GM23338 (cell line): ENCODE data around the gene RND3. TPM values are rescaled to one million over a fixed set of nuclear protein-coding genes. Genes with fewer than 3 reads are reported as not detected.

Source experiments
- ATAC-seq: fragments of 200-7000 bp; cut with Tn5 transposase; 3 replicates; pipeline ENCODE4 v1.9.1; 2020
- DNase-seq: peaks from one replicate; pipeline ENCODE4 v3.0.0-alpha.2; 2015; ENCODE audit warnings: low spot score
- H2AFZ ChIP-seq: fragments of 200-600 bp; sonication (generic); 2 replicates; pipeline ENCODE4 v1.8.0; 2016; ENCODE audit warnings: antibody characterized with exemption, mild to moderate bottlenecking, moderate library complexity
- H3F3A ChIP-seq: fragments of 200-600 bp; sonication (generic); replicated peaks from 2 replicates; pipeline ENCODE4 v1.8.0; 2017; ENCODE audit warnings: antibody characterized with exemption, mixed run types, low read depth
- H3K27ac ChIP-seq: fragments of 200-600 bp; sonication (generic); 2 replicates; pipeline ENCODE4 v1.6.1; 2016; ENCODE audit warnings: low read depth
- H3K27me3 ChIP-seq: fragments of 200-600 bp; sonication (generic); 2 replicates; pipeline ENCODE4 v1.8.0; 2016; ENCODE audit warnings: mild to moderate bottlenecking, mixed run types, moderate library complexity; ENCODE audit not compliant: insufficient read depth
- H3K36me3 ChIP-seq: fragments of 200-600 bp; sonication (generic); 2 replicates; pipeline ENCODE4 v1.8.0; 2016; ENCODE audit warnings: mild to moderate bottlenecking; ENCODE audit not compliant: insufficient read depth
- H3K4me1 ChIP-seq: fragments of 200-600 bp; sonication (generic); 2 replicates; pipeline ENCODE4 v1.8.0; 2016; ENCODE audit warnings: mild to moderate bottlenecking, moderate library complexity; ENCODE audit not compliant: insufficient read depth
- H3K4me2 ChIP-seq: fragments of 200-600 bp; sonication (generic); 2 replicates; pipeline ENCODE4 v1.7.1; 2017; ENCODE audit warnings: mixed run types
- H3K4me3 ChIP-seq: fragments of 200-600 bp; sonication (generic); 2 replicates; pipeline ENCODE4 v1.6.1; 2016; ENCODE audit warnings: mixed run types
- H3K79me2 ChIP-seq: fragments of 200-600 bp; sonication (generic); replicated peaks from 2 replicates; pipeline ENCODE4 v1.8.0; 2017; ENCODE audit warnings: mild to moderate bottlenecking; ENCODE audit not compliant: insufficient read depth
- H3K9me2 ChIP-seq: fragments of 200-600 bp; sonication (generic); 2 replicates; pipeline ENCODE4 v1.8.0; 2017; ENCODE audit not compliant: insufficient read depth
- H4K20me1 ChIP-seq: fragments of 200-600 bp; sonication (generic); replicated peaks from 2 replicates; pipeline ENCODE4 v1.8.0; 2017; ENCODE audit warnings: mild to moderate bottlenecking; ENCODE audit not compliant: insufficient read depth
- H3K27ac Mint-ChIP-seq: 2 replicates; pipeline ENCODE4 v1.8.0; 2020; ENCODE audit warnings: inconsistent platforms, mild to moderate bottlenecking, moderate library complexity, mixed read lengths
- H3K27me3 Mint-ChIP-seq: 3 replicates; pipeline ENCODE4 v1.8.0; 2022; ENCODE audit warnings: low read depth, mild to moderate bottlenecking, moderate library complexity, mixed read lengths, inconsistent platforms; ENCODE audit not compliant: insufficient read depth, poor library complexity
- H3K36me3 Mint-ChIP-seq: 3 replicates; pipeline ENCODE4 v1.8.0; 2021; ENCODE audit warnings: low read depth, mild to moderate bottlenecking, inconsistent platforms, moderate library complexity, mixed read lengths
- H3K4me1 Mint-ChIP-seq: 3 replicates; pipeline ENCODE4 v1.8.0; 2020; ENCODE audit warnings: mild to moderate bottlenecking, inconsistent platforms, mixed read lengths
- H3K4me3 Mint-ChIP-seq: 3 replicates; pipeline ENCODE4 v1.8.0; 2021; ENCODE audit warnings: moderate library complexity, mild to moderate bottlenecking, inconsistent platforms, mixed read lengths
- H3K9me3 Mint-ChIP-seq: 3 replicates; pipeline ENCODE4 v1.8.0; 2020; ENCODE audit warnings: moderate library complexity, mild to moderate bottlenecking, inconsistent platforms, mixed read lengths
- CREB1 ChIP-seq: fragments of 250-450 bp; sonication (Bioruptor Pico); IDR thresholded peaks from 2 replicates; pipeline ENCODE4 v1.5.0; 2020; ENCODE audit warnings: low read depth, mild to moderate bottlenecking, moderate library complexity
- ETS1 ChIP-seq: IDR thresholded peaks from 2 replicates; pipeline ENCODE4 v1.6.1; 2016; ENCODE audit warnings: antibody characterized with exemption
- EZH2 ChIP-seq: fragments of 200-600 bp; sonication (generic); IDR thresholded peaks from one replicate; pipeline ENCODE4 v1.8.0; 2017; ENCODE audit warnings: antibody characterized with exemption, mild to moderate bottlenecking, low read depth; ENCODE audit not compliant: unreplicated experiment
- EZH2phosphoT487 ChIP-seq: fragments of 200-600 bp; sonication (generic); IDR thresholded peaks from one replicate; pipeline ENCODE4 v1.8.1; 2018; ENCODE audit warnings: antibody characterized with exemption; ENCODE audit not compliant: unreplicated experiment
- JUNB ChIP-seq: IDR thresholded peaks from one replicate; pipeline ENCODE4 v1.6.1; 2016; ENCODE audit warnings: antibody characterized with exemption; ENCODE audit not compliant: unreplicated experiment
- NANOG ChIP-seq: IDR thresholded peaks from 2 replicates; pipeline ENCODE4 v1.6.1; 2016; ENCODE audit warnings: antibody characterized with exemption, borderline replicate concordance
- POLR2AphosphoS5 ChIP-seq: IDR thresholded peaks from 2 replicates; pipeline ENCODE4 v1.6.1; 2016; ENCODE audit warnings: antibody characterized with exemption, low read depth
- STAT1 ChIP-seq: IDR thresholded peaks from one replicate; pipeline ENCODE4 v1.6.1; 2016; ENCODE audit warnings: antibody characterized with exemption; ENCODE audit not compliant: unreplicated experiment
- ZNF114 ChIP-seq: fragments of 250-450 bp; sonication (Bioruptor Pico); IDR thresholded peaks from 2 replicates; pipeline ENCODE4 v1.5.0; 2020; ENCODE audit warnings: mild to moderate bottlenecking, moderate library complexity
- ZNF331 ChIP-seq: fragments of 250-450 bp; sonication (Bioruptor Pico); IDR thresholded peaks from 2 replicates; pipeline ENCODE4 v1.5.0; 2020; ENCODE audit warnings: low read depth, mild to moderate bottlenecking, moderate library complexity
- ZNF462 ChIP-seq: fragments of 250-450 bp; sonication (Bioruptor Pico); IDR thresholded peaks from 2 replicates; pipeline ENCODE4 v1.5.0; 2020; ENCODE audit warnings: mild to moderate bottlenecking, moderate library complexity
- polyA plus RNA-seq: library from polyadenylated mRNA; unstranded; fragments of >200 nt; fragmentation: Nextera tagmentation; extraction: Ambion mirVana; gene quantifications from 2 replicates; pipeline ENCODE4 v1.2.1, GENCODE V29; 2016
- total RNA-seq: library from RNA; depleted of rRNA; stranded (reverse); fragments of >200 nt; shearing (Covaris generic); gene quantifications from 2 replicates; pipeline ENCODE4 v1.2.3, GENCODE V29; 2014
- TF ChIP-seq, protein P1 (sequence below): IDR thresholded peaks from one replicate; pipeline ENCODE4 v1.6.1; 2018; ENCODE audit warnings: antibody characterized with exemption; ENCODE audit not compliant: unreplicated experiment
- TF ChIP-seq, protein P2 (sequence below), 2 experiments: fragments of 200-600 bp in 1 of 2; sonication (generic) in 1 of 2; conservative IDR thresholded peaks; 2 replicates each; pipeline versions ENCODE4 v1.5.1 to v1.6.1; 2016 to 2017; ENCODE audit warnings: antibody characterized with exemption in 2 of 2, low read depth in 2 of 2, mild to moderate bottlenecking in 2 of 2, moderate library complexity in 1 of 2

Gene RND3
- total and polyA plus RNA-seq, 2 experiments from 2014 or later = 48.2 to 55.3 TPM

- ATAC-seq (no peak), DNase-seq (no peak)
- H3K4me1 ChIP-seq = peaks cover 51% of the 10 kb centered on the region
- H2AFZ ChIP-seq = no peak overlapping the region
- Mint-ChIP-seq H3K4me1 (peaks cover 47% of the 10 kb centered on the region), H3K27me3 (peaks cover 20% of the 10 kb centered on the region), H3K4me3 (peak overlapping the region; percentile 98), H3K9me3 (no peaks in the 10 kb centered on the region; the same call in 2 of the 3 replicates), H3K36me3 (peaks cover 71% of the 10 kb centered on the region), H3K27ac (no peak overlapping the region)
- H3K4me2 ChIP-seq = peak overlapping the region; percentile 91
- H3F3A ChIP-seq = no peaks in the 10 kb centered on the region
- H3K79me2 ChIP-seq = peaks cover 78% of the 10 kb centered on the region
- H3K4me3 ChIP-seq = peak overlapping the region; percentile 97
- H3K27ac ChIP-seq = no peak overlapping the region
- H3K27me3 ChIP-seq = no peaks in the 10 kb centered on the region
- TF ChIP-seq EZH2phosphoT487 (no peak), ZNF462 (CRISPR knock-in tag) (no peak), ZNF331 (CRISPR knock-in tag) (no peak), EZH2 (no peak), NANOG (no peak), ZNF114 (no peak), ETS1 (no peak), CREB1 (CRISPR knock-in tag) (no peak), STAT1 (no peak), JUNB (no peak), POLR2AphosphoS5 (no peak)
- TF ChIP-seq, protein P1, sequence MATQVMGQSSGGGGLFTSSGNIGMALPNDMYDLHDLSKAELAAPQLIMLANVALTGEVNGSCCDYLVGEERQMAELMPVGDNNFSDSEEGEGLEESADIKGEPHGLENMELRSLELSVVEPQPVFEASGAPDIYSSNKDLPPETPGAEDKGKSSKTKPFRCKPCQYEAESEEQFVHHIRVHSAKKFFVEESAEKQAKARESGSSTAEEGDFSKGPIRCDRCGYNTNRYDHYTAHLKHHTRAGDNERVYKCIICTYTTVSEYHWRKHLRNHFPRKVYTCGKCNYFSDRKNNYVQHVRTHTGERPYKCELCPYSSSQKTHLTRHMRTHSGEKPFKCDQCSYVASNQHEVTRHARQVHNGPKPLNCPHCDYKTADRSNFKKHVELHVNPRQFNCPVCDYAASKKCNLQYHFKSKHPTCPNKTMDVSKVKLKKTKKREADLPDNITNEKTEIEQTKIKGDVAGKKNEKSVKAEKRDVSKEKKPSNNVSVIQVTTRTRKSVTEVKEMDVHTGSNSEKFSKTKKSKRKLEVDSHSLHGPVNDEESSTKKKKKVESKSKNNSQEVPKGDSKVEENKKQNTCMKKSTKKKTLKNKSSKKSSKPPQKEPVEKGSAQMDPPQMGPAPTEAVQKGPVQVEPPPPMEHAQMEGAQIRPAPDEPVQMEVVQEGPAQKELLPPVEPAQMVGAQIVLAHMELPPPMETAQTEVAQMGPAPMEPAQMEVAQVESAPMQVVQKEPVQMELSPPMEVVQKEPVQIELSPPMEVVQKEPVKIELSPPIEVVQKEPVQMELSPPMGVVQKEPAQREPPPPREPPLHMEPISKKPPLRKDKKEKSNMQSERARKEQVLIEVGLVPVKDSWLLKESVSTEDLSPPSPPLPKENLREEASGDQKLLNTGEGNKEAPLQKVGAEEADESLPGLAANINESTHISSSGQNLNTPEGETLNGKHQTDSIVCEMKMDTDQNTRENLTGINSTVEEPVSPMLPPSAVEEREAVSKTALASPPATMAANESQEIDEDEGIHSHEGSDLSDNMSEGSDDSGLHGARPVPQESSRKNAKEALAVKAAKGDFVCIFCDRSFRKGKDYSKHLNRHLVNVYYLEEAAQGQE = no peak
- TF ChIP-seq, protein P2, sequence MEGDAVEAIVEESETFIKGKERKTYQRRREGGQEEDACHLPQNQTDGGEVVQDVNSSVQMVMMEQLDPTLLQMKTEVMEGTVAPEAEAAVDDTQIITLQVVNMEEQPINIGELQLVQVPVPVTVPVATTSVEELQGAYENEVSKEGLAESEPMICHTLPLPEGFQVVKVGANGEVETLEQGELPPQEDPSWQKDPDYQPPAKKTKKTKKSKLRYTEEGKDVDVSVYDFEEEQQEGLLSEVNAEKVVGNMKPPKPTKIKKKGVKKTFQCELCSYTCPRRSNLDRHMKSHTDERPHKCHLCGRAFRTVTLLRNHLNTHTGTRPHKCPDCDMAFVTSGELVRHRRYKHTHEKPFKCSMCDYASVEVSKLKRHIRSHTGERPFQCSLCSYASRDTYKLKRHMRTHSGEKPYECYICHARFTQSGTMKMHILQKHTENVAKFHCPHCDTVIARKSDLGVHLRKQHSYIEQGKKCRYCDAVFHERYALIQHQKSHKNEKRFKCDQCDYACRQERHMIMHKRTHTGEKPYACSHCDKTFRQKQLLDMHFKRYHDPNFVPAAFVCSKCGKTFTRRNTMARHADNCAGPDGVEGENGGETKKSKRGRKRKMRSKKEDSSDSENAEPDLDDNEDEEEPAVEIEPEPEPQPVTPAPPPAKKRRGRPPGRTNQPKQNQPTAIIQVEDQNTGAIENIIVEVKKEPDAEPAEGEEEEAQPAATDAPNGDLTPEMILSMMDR (conservative IDR thresholded peaks at IDR 0.05; ENCODE audit: low read depth in 2 of 2) = no peak
- H3K36me3 ChIP-seq = peaks cover 31% of the 10 kb centered on the region
- peaks cover 52% of the 10 kb centered on the region for H4K20me1 ChIP-seq
- H3K9me2 ChIP-seq = no peaks in the 10 kb centered on the region
These were observed 2.9 kb downstream of the RND3 start for GRCh38 chr2:150484461-150485021.
